Left kidney (tissue), 8 donors: Measurements from ENCODE around the gene TIMM22. TPM values are rescaled to one million over a fixed set of nuclear protein-coding genes. Genes with fewer than 3 reads are reported as not detected.
"Not testable (repeated sequence)": the region's sequence is repeated elsewhere in the genome, so short reads cannot be mapped to it uniquely, and the experiment has no call there.

Experiments
- DNase-seq: peaks from one replicate; pipeline ENCODE4 v3.0.0-alpha.2; 2013
- long read RNA-seq, 8 donors: transcript quantifications; one replicate each; lab custom pipeline, GENCODE V29; 2026
- polyA plus RNA-seq: library from polyadenylated mRNA; unstranded; fragments of 120-200 nt; gene quantifications from one replicate; pipeline ENCODE4 v1.2.1, GENCODE V29; 2013; ENCODE audit not compliant: insufficient read length

The TIMM22 gene
- polyA plus RNA-seq, result 14.4 TPM
- long read RNA-seq, donor 1, transcript TIMM22-201 (4 exons, 3,194 nt), result major isoform, 14 of 27 reads
- long read RNA-seq, donor 1, partial matches to known transcripts, result 13 of 27 reads
- long read RNA-seq, donor 1, other reads (novel, unspliced or antisense), result 0 of 27 reads
- long read RNA-seq, donor 2, transcript TIMM22-201 (4 exons, 3,194 nt), result major isoform, 16 of 16 reads
- long read RNA-seq, donor 2, partial matches to known transcripts, result 0 of 16 reads
- long read RNA-seq, donor 2, other reads (novel, unspliced or antisense), result 0 of 16 reads
- long read RNA-seq, donor 3, transcript TIMM22-201 (4 exons, 3,194 nt), result major isoform, 21 of 33 reads
- long read RNA-seq, donor 3, partial matches to known transcripts, result 12 of 33 reads
- long read RNA-seq, donor 3, other reads (novel, unspliced or antisense), result 0 of 33 reads
- long read RNA-seq, donor 4, partial matches to known transcripts, result 0 of 2 reads
- long read RNA-seq, donor 4, other reads (novel, unspliced or antisense), result 0 of 2 reads
- long read RNA-seq, donor 5, transcript TIMM22-201 (4 exons, 3,194 nt), result major isoform, 21 of 42 reads
- long read RNA-seq, donor 5, partial matches to known transcripts, result 21 of 42 reads
- long read RNA-seq, donor 5, other reads (novel, unspliced or antisense), result 0 of 42 reads
- long read RNA-seq, donor 6, transcript TIMM22-201 (4 exons, 3,194 nt), result major isoform, 21 of 21 reads
- long read RNA-seq, donor 6, partial matches to known transcripts, result 0 of 21 reads
- long read RNA-seq, donor 6, other reads (novel, unspliced or antisense), result 0 of 21 reads
- long read RNA-seq, donor 7, transcript TIMM22-201 (4 exons, 3,194 nt), result major isoform, 35 of 35 reads
- long read RNA-seq, donor 7, partial matches to known transcripts, result 0 of 35 reads
- long read RNA-seq, donor 7, other reads (novel, unspliced or antisense), result 0 of 35 reads
- long read RNA-seq, donor 8, transcript TIMM22-201 (4 exons, 3,194 nt), result major isoform, 13 of 13 reads
- long read RNA-seq, donor 8, partial matches to known transcripts, result 0 of 13 reads
- long read RNA-seq, donor 8, other reads (novel, unspliced or antisense), result 0 of 13 reads

DNA sequence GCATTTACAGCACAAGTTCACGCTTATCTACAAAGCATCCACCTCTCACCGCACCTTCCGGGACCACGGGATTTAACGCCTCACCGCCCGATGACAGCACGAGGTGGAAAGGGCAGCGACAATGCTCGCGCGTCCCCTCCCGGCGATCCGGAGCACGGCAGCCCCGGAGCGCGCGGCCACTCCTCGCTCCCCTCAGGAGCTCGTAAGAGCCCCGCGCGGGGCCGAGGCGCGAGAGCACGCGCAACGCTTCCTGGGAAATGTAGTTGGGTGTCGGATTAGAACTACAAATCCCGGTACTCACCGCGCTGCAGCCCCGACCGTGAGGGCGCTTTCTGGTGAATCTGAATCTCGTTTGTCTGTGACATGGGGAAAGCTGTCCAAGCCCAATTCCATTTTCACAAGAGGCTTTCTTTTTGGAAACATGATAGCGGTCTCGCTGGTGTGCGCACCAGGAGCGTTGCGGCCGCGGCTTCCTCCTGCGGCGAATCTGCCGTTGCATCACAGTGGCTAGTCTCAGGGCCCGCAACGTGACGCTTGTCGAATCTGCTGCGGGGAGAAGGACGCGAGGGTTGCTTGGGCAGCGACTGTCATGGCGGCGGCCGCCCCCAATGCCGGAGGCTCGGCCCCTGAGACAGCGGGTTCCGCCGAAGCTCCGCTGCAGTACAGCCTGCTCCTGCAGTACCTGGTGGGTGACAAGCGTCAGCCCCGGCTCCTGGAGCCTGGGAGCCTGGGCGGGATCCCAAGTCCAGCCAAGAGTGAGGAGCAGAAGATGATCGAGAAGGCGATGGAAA, at the start of gene TIMM22:
TIMM22 (plus strand) TSS at position 576 of the 791 bp plus-strand sequence; CDS start at position 590, 14 bp downstream.
- peak; percentile 97 for DNase-seq

DNA sequence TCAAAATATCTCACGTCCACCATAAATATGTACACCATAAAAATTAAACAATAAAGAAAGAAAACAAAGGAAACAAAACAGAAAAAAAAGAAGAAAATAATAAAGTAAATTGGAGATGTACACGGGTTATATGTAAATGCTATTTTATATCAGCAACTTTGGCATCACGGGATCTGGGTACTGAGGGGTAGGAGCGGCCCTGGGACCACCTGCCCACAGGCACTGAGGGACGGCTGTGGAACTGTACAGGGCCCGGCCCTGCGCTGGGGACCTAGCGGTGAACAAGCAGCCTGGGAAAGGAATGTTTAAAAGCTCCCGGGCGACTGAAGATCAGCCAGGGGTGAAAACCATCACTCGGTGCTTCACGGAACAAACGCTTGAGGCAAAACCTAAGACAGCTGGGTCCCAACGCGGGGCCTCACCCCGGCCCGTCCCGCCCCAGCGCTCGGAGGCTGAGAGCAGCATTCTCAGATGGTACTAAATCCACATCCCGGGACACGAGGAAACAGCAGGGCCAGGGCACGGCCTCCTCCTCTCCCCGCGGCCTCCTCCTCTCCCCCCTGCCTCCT, 48.6 kb upstream of the TIMM22 start:
- no peak for DNase-seq

DNA sequence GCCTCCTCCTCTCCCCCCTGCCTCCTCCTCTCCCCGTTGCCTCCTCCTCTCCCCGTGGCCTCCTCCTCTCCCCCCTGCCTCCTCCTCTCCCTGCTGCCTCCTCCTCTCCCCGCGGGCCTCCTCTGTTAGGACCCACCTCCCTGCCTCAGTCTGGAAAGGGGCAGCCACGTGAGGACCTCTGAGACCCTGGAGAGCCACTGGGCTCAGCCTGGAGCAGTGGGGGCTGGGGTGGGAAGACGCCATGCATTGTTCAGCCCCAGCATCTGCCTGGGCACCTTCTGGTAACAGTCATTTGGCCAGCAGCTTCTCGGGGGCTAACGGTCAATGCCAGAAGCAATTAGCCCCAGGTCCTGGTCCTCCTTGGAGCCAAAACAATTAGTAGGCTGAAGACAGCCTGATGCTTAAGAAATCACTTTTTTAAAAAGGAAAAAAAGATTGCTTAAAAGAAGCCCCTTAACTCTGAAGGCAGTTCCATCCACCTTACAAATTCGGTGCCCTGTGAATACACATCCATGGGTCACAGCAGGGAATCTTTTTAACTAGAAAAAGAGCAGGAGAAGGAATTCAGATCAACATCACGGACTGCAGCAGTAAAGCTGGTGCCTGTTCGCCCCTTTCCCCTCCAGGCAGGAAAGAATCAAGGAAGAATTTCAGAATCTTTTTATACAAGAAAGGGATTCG, 47.2 kb upstream of the TIMM22 start:
- DNase-seq, result no peak

DNA sequence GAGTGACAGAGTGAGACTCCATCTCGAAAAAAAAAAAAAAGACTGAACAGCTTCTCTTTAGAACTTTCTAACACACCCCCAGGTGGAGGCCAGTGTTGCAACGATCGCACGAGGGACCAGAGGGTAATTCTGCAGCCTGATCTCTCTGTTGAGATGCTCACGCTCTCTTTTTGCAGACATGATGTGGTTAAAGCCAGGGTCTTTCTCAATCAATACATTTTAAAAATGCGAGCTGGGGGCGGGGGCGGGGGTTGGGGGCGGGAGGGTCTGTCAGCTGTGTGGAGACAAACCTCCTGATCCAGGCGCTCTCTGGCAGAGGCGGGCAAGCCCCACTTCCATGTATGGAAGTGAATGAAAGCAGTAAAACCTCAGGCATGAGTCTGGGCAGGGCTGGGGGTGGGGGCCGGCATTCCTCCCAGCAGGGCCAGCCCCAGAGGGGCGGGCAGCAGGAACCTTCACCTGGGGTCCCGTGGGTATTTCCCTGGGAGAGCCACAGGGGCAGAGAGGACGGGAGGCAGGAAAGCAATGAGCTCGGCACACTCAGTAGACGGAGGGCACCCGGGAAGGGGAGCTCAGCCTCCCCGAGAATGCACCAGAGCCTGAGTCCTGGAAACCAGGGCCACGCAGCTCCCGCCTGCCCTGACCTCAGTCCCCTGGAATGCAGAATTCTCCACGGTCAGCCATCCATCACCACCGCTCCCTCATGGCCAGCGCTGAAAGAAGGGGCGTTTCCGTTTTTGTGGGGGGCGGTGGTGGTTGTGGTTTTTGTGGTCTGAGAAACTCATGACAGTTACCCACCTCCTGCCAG, 45.4 kb upstream of the TIMM22 start:
- DNase-seq, result no peak

DNA sequence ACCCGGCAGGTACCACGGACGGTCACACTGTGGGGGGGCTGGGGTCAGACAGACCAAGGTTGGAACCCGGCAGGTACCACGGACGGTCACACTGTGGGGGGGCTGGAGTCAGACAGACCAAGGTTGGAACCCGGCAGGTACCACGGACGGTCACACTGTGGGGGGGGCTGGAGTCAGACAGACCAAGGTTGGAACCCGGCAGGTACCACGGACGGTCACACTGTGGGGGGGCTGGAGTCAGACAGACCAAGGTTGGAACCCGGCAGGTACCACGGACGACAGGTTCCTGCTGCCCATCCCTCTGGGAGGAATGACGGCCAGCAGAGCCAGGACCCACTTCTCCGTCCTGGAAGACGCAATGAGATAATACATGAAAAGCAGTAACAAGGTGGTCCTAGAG, 44.3 kb upstream of the TIMM22 start:
- DNase-seq, result not testable (repeated sequence)

DNA sequence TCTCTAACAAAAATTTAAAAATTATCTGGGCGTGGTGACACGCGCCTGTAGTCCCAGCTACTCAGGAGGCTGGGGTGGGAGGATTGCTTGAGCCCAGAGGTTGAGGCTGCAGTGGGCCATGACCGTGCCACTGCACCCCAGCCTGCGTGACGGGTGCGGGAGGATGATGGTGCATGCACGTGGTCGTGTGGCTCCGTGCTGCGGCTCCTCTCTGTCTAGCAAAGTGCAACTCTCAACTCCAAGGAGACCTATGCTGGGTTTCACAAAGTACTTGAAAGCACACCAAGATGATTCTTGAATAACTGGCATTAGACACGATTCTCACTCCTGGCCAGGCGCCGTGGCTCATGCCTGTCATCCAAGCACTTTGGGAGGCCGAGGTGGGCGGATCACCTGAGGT, 43.2 kb upstream of the TIMM22 start:
- no peak for DNase-seq

DNA sequence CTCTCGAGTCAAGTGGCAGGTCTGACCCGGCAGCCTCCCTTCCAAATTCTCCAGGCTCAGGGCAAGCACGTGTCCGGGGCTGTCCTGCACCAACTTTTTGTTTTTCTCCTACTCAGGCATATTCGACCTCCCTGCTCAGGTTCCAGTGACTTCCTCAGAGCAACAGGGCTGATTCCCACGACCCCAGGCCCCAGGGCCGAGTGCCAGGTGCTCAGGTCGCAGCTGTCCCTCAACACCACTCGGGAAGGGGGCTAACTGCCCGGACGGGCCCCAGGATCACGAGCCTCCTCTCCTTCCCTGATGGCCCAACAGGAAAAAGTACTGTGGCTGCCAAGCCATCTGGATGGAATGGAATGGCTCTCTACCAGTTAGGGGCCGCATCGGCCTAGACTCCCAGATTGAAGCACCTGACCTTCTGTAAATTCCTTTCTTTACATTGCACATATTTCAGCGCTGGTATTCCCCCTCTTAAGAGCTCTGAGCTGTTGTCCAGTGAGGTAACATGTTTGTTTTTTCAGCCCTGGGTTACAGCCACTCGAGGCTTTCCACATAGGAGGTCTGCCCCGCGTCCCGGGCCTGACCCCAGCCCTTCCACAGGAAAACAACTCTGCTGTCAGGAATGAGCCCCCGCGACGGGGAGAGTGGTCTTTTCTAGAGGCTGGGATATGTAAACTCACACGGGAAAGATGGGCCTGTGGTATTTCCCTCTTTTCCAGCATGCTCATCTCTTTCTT, 42.3 kb upstream of the TIMM22 start:
- no peak for DNase-seq

DNA sequence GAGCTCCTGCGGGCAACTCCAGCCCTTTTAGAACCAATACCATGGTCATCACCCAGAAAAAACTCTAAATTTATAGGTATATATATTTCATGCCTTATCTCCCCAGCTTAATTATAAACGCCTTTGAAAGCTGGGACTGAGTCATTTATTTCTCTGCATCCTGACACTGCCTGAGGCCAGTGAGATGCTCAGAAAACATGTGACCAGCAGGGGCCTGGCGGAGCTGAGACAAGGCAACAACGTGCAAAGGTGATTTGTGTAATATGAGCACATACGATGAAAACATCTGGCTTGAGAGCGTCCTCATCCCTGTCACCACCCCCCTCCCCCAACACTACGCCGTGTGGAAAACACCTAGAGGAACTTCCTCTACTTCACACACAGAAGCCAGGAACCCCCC, 40.0 kb upstream of the TIMM22 start:
- DNase-seq, result no peak

DNA sequence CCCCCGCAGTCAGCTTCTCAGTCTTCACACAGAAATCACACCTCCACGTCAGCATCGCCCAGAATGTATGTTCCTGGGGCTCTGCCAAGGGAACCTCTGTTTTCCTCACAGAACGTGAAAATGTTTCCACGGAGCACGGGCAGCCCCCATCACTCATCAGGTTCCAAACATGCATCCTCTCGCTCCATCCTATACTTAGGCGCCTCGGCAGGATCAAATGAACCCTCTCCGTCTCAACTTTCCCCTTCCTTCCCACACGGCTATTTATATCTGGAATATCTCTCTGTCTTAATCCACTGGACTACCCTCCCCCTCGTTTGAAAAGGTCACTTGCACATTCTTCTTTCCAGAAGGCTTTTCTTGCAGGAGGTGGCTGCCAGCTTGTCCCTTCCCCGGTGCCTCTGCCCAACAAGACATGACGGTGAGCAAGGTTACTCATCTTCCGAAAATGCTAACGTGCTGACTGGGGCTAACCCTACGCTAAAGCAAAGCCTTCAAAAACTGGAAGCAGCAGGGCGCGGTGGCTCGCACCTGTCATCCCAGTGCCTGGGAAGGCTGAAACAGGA, 39.0 kb upstream of the TIMM22 start:
- no peak for DNase-seq

DNA sequence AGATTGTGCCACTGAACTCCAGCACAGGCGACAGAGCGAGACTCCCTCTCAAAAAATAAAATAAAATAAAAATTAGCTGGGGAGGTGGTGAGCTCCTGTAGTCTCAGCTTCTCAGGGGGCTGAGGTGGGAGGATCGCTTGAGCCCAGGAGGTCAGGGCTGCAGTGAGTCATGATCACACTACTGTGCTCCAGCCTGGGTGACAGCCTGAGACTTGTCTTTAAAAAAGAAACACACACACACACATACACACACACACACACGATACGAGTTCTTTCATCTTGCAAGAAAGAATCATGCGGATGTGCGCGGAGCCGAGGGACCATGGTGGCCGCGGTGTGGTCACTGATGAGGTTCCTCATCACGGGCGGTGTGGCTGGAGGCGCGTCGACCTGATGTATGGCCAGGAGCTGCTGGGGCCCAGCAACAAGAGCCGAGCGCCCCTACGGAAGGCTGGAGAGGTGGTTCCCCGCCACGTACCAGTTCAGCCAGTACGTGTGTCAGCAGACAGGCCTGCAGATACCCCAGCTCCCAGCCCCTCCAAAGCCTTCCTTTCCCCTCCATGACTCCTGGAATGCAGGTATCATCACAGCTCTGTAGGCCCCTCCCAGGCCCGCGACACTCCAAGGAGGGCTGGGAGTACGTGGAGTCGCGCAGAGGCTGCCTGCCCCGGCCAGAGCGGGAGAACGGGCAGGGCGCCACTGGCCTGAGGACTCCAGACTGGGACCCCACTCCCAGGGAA, 38.0 kb upstream of the TIMM22 start:
- DNase-seq, result no peak

DNA sequence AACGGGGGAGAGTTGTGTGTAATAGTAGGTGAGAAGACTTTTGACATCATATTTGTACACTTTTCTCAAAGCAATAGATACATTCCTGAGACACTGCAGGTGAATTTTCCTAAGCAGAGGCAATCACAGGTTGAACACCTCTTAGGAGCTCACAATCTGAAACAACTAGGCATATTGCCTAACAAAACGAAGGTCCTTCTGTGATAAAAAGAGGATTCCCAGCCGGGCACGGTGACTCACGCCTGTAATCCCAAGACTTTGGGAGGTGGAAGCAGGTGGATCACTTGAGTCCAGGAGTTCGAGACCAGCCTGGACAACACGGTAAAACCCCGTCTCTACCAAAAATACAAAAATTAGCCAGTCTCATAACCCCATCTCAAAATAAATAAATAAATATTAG, 34.8 kb upstream of the TIMM22 start:
- no peak for DNase-seq

DNA sequence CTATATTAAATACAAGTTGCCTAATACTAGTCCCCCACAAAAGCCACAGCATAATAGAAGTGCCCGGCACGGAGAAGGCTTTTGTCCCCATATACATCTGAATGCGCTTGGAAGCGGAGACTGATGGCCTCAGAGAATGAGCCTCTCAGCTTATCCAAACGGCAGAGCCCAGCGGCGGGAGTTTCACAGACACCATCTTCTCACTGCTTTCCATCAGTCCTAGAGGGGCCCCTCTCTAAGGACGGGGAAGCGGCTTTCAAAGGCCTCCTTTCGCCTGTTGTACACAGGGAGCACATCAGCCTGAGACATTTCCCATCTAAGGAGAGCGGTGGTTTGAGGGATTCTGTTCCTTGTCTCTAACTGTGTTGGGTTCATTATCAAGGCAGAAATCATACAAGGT, 34.3 kb upstream of the TIMM22 start:
- DNase-seq, result no peak

DNA sequence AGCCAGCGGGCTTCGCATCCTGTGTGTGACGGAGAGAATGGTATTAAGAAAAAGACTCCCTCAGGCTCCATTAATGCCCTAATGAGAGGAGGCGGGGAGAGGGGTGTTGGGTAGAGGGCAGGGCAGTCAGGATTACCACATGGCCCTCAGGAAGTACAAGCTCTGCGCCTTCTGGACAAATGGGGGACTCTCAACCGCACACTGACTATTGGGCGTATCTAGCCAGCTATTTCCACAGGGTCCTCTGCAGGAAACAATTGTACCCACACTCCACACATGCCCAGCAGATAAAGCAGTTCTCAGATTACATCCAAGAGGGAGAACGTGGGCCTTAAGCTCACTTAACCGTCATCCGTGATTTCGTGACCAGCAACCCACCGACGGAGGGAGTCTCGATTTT, 32.1 kb upstream of the TIMM22 start:
- DNase-seq, result no peak

DNA sequence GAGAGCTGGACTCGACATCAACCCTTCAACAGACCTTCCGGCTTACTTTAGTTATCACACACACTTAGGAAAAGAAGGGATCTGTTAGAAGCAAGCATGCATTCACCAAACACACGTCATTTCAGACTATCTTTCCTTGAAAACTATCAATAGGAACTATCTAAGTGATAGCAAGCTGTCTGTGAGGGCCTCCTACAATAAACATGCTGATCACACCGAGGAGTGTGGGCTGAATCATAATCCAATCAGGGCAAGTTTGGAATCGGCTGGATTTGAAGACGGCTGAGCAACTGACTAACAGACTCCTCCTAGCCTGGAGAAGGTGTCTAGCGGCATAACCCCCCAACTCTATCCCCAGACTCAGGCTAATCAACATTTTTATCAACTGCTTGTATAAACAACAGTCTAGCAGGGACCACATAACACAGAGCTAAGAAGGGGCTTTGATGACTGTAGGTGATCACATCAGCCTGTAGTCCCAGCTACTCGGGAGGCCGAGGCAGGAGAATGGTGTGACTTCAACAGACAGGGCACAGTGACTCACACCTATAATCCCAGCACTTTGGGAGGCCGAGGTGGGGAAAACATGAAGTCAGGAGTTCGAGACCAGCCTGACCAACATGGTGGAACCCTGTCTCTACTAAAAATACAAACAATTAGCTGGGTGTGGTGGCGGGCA, 31.5 kb upstream of the TIMM22 start:
- no peak for DNase-seq

DNA sequence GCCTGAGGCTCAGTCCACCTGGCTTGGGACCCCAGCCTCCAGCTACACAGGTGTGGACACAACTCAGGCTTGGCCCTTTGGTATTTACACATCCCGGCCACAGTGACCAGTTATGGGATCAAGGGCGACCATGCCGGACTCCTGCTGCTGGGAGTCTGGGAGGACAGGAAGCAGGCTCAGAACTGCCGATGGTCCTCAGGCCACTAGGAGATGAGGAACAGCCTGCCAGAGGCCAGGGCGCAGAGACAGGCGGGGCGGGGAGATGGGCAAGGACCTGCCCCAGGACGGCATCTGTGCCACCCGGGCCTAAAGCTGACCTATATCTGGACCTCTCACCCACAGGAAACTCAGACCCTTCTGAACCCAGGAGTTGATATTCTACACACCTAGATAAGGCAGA, 29.8 kb upstream of the TIMM22 start:
- DNase-seq, result no peak

DNA sequence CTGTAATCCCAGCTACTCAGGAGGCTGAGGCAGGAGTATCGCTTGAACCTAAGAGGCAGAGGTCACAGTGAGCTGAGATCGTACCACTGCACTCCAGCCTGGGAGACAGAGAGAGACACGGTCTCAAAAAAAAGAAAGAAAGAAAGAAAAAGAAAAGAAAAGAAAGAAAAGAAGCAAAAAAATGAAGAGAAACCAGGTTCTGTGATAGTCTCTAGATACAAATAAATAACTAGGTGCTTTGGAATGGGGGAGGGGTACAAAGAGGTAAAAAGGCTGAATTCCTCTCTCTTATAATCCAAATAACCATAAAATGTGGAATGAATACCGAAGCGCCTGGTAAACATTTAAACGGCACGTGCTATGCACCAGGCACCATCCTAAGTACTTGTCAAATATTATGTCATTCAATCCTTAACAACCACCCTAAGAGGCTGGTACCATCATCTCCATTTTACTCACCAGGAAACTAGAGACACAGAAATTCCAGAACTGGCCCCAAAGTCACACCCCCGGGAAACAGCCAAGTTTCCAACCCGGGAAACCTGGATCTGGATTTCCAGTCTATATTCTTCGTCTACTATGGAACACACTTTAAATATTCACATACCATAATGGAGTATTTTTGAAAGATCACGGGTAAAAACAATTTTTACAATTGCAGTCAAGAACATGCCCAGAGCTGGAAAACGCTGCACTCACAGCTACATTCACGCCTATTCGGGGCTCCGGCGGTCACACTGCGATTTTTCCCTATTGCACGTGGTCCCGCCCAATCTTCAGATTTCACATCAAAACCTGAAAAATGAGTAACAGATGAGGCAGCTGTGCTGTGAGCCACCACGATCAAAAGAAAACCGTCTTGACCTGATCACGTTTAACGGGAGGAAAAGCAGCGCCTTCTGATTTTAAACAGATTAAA, 27.9 kb upstream of the TIMM22 start:
- no peak for DNase-seq
